SIG-M5 treated with dmso at 0.1 percent for 504 hours (cell line): ENCODE measurements around the gene LMF1.
"Not testable (repeated sequence)": the region's sequence is repeated elsewhere in the genome, so short reads cannot be mapped to it uniquely, and the experiment has no call there.

ENCODE experiments used
- DNase-seq: peaks from one replicate; lab custom pipeline; 2025; ENCODE audit not compliant: unreplicated experiment; lab: John Stamatoyannopoulos, UW

The LMF1 gene

DNA sequence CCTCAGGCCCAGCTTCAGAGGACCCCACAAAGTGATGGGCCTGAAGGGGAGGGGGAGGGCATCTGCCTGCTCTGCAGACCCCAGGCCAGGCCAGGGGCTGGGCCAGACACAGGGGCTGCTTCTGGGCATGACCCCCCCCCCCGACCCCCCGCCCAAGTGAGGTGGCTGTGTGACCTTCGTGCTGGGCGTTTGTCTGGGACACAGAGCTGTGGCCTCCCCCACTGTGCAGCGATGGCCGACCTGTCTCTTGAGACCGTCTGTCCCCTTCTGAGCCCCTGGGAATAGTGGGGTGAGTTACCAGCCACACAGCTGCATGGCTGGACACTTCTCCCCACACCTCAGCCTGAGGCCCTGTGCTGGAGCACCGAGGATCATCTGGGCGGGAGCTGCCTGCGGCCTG is 135.4 kb downstream of the LMF1 start:
- no peak for DNase-seq

DNA sequence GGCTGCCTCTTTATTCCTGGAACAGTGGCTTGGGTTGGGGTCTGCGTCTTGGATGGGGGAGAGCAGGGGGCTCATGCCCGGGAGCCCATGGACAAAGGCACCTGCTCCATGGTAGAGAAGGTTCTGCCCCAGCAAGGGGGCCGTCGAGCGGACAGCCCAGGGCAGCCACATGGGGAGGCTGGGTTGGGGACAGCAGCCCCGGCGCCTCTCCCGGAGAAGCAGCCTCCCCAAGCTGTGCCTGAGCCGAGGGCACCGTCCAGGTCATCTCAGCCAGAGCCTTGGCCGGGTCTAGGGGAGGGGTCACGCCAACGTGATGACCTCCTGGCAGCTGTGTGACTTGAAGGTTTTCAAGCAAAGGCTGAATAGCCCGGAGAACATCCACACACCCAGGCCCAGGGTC is 137.4 kb downstream of the LMF1 start:
- DNase-seq, result no peak

DNA sequence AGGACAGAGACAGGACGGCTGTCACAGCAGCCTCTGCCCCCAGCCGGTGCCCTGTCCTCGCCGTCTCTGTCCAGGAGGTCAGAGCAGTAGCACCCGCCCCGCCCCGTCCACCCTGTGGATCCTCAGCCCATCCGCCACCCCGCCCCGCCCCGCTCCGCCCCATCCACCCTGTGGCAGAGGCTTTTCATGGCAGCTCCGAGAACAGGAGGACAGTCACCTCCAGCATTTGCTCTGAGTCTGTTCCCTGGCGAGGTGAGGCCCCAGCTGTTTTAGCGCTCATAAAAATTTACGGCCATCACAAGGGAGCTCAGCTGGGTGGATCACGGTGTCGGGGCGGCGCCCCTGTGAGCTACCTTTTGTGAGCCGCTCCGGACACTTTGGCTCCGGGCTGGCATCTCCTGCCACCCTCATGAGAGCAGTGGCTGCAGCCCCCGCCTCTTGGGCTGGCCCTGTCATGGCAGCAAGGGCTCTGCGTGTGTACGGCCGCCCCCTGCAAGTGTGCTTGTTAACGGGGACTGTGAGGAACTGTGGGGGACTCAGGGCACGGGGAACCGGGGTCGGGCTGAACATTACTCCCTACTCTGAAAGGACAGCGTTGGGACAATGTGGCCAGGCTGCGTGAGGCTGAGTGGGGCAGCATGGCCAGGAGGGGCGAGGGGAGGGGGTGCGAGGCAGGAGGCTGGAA is 138.0 kb downstream of the LMF1 start:
- no peak for DNase-seq

DNA sequence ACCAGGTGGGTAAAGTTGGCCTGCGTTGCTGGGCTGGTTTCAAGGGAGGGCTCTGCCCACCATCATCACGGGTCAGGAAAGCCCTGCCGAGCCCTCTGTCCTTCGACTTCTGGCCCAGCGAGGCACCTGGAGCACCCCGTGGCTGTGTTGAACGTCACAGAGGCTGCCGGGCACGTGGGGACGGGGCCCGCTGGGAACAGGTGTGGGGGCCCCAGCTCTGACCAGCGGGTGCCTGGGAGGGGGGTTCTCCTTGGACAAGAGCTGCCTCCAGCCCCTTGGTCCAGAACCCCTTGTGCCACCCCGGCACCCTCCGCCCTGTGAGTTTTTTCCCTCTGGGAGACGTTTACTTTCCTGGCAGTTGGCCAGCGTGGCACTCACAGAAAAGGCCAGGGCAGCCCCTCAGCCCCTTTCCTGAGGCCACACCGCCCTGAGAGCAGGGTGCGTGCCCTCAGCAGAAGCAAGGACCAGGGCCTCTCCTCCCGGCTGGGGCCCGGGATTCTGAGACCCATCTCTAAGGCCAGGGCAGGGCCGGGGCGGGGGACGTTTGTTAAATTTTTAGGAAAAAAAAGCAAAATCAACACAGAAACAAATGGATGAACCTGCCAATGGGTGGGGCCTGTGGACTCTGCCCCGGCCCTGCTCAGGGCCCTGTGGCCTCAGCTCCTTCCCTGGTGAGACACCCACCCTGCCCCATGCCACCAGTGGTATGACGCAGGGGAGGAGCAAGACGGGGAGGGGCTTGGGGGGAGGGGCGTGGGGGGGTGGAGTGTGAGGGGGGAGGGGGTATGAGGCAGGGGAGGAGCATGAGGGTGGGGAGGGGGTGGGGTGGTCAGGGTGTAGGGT is 139.0 kb downstream of the LMF1 start:
- DNase-seq, result no peak

DNA sequence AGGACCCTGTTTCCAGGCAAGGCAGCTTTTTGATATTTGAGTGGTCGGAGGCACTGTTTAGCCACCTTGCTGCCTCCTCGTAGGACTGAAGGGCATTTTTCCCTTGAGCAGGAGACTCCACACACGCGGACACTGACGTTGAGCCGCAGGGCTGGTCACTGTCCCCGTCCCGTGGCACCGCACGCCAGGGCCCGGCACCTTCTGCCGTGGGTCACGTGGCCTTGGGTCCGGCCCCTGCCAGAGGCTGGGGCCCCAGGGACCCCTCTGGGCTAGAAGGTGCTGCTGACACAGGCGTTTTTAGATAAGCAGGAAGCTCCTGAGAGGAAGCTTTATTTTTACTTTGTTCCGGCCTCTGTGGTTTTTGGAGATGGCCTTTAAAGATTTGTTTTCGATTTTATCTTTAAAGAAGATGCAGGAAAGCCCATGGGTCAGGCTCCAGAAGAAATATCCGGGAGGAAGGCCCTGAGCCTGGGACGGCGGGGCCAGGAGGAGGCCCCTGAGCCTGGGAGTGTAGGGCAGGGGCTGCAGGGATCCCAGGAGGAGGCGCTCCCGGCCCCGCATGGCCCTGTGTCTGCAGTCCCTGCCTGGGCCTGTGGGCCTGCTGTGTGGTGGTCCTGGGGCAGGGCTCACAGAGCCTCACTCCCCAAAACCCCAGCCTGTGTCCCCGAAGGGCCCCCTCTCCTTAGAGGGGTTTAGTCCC is 139.8 kb downstream of the LMF1 start:
- DNase-seq, result no peak

DNA sequence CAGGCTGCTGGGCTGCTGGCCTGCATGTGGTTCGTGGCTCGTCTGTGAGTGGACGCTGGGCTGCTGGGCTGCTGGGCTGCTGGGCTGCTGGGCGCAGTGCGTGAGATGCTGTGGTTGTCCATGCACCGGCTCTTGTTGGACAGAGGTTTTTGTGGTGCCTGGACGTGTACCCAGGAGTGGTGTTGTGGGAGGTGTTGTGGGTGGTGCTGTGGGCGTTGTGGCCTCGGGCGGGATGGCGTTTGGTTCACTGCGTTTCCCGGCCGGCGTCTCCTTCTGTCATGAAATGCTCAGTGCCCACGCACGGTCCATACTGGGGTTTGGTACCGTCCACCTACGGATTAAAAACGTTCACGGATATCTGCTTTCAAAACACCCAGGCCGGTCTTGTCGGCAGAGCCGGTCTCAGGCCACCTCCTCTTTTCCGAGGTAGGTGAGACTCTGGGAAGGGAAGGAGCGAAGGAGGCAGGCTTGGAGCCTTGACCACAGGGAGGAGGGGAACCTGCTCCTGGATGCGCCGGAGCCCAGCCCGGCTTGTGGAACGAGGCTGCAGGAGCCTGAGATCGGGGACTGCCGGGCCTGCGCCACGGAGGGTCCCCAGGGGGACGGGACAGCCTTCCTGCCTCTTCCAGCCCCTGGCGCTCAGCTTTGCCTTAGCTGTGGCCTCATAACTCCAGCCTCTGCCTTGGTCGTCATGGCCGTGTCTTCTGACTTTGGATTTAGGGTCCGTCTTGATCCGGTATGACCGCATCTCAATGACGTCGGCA is 140.5 kb downstream of the LMF1 start:
- DNase-seq, result no peak

DNA sequence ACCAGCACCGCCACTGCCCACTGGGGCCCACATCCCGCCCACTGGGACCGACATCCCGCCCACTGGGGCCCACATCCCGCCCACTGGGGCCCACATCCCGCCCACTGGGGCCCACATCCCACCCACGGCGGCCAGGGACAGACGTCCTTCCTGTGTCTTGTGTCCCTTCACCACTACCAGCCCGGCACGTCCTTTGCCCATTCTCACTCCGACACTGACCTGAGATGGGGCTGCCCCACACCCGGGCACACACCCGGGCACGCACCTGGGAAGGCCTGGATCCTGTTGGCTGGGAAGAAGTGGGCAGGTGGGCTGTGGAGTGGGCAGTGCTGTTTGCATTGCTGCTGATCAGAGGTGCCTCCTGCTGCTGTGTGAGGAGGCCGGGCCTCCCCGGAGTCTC is 141.9 kb downstream of the LMF1 start:
- DNase-seq, result no peak

DNA sequence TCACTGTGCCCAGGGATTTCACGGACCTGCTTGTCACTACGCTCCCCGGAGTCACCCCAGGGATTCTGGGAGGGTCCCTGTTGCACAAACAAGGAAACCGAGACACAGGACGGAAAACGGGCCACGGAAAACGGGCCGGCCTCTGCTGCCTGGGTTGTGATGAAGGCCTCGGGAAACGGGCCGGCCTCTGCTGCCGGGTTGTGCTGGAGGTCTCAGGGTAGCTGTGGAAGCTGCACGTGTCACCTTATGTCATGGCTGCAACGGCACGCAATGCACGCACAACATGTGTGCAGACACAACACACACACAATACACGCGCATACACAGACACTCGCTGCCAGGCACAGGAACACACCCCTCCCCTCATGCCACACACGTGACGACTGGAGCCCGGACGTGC is 143.3 kb downstream of the LMF1 start:
- DNase-seq, result no peak

DNA sequence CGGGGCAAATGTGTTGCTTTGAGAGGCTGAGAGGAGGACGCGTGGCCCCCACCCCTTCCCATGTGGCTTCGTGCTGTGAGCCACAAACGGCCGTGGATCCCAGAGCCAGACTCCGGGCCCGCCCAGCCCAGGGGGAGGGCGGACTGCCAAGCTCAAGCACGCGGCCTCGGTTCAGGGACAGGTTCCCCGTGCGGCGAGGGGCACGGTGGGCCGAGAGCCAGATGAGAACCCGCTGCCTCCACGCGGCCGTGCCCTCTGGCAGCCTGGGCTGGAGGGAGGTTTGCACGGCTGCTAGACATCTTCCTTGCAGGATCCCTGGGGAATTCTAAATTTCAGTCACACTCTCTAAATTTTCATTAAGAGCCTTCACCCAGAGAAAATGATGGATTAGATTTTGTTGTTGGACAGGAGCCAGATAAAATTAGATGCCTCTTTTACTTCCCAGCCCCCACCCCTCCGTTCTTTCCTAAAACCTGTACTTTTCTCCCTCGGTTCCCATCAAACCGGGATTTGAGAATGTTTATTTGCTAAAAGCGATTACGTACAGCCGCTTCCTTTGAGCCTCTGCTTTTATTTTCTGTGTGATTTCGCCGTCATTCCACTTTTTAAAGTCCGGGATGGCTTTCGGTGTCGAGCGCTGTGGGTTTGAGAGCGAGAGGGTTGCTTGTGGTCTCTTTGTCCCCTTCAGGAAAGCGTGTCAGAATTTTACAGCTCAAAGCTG is 145.3 kb downstream of the LMF1 start:
- DNase-seq, result no peak

DNA sequence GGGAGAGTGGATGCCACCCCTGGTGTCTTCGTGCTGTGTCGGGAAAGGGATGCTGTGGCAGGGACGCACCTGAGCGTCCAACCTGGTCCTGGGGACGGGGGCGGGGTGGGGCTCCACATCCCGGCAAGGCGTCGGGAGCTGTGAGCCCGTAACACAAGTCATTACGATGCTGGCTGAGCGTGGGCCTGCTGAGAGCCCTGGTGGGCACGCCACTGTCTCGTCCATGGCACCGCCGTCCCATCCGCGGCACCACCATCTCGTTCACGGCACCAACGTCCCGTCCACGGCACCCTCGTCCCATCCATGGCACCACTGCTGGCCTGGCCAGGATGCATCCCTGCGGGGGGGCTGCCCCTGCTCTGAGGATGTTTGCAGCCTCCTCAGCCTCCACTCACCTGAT is 146.2 kb downstream of the LMF1 start:
- no peak for DNase-seq

DNA sequence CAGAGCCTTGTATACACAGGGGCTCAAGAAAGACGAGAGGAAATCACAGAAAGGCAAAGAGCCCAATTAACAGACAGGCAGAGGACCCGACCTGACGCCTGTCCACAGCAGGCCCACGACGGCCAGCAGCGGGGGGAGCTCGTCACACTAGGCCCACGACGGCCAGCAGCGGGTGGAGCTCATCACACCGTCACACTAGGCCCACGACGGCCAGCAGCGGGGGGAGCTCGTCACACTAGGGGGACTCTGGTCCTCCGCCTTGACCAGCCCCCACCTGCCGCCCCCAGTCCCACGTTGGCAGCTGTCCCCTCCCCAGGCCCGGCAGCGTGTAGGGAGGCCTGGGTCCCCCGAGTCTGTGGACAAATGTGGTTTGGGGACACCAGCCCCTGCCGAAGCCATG is 146.6 kb downstream of the LMF1 start:
- DNase-seq, result no peak

DNA sequence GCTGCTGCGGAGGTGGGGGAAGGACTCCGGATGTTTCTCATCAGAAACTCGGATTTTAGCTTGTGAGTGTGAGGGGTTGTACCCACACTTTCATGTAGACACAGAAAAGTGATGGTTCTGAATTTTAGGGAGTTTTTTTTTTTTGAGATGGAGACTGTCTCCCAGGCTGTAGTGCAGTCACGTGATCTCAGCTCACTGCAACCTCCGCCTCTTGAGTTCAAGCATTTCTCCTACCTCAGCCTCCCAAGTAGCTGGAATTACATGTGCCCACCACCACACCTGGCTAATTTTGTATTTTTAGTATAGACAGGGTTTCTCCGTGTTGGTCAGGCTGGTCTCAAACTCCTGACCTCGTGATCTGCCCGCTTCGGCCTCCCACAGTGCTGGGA is 147.9 kb downstream of the LMF1 start:
- no peak for DNase-seq

DNA sequence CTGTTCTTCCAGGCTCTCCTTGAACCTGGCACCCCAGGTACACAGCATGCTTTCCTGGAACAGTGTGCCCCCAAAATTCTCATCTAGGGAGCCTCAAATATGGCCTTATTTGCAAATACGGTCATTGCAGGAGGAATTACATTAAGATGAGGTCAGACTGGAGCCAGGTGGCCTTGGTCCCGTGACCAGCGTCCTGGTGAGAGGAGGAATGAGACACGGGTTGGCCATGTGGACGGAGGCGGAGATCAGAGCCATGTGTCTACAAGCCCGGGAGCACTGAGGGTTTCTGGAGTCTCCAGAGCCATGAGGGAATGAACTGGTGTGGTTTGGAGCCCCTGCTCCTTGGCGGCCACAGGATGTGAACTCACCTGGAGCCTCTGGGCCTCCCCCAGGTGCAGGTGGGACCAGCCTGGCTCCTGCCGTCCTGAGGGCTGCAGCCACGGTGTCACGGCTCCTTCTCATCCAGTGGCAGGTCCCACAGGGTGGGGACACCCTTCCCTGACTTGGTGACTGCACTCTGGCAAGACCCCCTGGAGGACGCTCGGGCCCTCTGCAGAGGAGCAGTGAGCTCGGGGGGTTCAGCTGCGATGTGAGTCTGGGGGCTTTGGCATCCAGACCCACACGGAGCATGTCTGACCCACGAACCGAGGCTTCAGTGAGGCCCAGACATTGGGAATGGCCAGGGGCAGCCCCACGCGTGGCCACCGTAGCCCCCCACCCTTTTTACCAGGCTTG is 148.4 kb downstream of the LMF1 start:
- DNase-seq, result no peak

DNA sequence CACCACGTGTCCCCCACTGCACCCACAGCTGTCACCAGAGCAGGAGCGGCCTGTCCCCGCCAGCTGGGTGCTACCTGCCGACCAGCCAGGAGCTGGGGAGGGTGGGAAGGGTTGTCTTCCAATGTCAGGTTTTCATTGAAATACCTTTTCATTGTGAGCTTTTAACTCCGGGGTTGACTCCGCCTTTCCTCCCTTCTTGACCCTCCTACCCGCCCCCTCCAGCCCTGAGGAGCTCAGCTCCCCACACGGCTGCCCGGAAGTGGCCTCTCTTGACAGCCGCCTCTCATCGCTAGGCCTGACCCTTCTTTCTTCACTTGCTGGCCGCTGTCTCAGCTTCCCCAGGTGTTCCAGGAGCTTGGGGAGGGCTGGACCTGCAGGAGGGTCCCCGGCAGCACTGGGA is 149.0 kb downstream of the LMF1 start:
- no peak for DNase-seq

DNA sequence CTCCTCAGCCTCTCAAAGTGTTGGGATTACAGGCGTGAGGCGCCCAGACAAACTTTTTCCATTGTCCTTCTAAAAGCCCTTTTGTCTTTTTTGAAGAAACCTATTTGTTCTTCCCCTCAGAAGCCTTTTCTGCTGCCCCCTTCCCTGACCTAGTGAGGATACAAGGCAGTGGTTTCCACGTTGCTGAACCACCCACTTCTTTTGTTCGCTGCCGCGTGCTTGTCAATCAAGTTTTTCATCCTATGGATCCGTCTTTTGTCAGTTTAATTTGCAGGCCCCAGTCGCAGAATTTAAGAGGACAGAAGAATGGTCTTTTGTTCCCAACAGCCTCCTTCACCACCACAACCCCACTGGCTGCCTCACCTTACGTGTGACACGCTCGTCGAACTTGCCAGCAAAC is 150.0 kb downstream of the LMF1 start:
- DNase-seq, result no peak

DNA sequence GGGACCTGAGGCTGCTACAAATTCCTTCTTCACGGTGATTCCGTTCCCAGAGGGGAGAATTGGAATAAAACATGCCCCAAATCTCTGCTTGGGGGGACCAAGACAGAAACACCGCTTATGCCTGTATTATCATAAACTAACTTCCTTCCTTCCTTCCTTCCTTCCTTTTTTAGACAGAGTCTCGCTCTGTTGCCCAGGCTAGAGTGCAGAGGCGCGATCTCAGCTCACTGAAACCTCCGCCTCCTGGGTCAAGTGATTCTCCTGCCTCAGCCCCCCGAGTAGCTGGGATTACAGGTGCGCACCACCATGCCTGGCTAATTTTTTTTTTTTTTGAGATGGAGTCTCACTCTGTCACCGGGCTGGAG is 150.8 kb downstream of the LMF1 start:
- not testable (repeated sequence) for DNase-seq

DNA sequence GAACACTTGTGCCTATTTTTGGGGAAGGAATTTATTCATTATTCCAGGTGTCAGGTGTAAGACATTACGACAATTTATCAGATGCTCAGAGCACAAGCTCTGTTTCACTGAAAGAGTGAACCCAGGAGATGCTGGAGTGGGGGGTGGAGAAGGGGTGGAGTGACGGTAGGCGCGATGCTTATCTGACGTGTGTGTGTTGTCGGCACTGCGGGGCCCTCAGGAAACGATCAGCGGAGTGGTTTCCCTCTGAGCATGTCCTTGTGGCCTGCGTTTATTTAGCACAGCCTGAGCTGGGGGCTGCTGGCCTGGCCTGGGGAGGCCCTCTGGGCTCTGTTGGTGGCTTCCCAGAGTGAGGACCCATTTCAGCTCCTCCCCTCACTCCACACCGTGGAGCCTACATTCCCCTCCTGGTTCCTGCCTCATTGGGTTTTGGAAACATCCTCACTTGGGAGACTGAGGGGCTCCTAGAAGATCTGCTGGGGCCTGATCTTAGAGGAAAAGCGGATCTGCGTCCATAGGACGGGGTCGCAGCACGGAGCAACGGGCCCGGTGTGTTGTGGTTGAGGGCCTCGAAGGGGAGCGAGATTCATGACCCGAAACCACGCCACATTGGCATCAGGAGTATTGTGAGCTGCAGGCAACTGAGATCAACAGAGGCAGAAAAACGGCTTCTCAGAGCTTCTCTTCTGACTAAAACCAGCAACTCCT is 151.3 kb downstream of the LMF1 start:
- no peak for DNase-seq

DNA sequence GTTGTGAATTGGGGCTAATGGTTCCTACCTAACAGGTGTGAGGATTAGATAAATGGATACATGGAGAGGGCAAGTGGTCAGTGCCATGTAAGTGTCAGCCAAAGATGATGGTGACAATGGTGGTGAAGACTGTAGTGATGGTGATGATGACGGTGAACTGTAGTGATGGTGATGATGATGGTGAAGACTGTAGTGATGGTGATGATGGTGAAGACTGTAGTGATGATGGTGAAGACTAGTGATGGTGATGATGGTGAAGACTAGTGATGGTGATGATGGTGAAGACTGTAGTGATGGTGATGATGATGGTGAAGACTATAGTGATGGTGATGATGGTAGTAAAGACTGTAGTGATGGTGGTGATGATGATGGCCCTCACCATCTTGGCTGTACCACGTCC is 152.2 kb downstream of the LMF1 start:
- DNase-seq, result no peak

DNA sequence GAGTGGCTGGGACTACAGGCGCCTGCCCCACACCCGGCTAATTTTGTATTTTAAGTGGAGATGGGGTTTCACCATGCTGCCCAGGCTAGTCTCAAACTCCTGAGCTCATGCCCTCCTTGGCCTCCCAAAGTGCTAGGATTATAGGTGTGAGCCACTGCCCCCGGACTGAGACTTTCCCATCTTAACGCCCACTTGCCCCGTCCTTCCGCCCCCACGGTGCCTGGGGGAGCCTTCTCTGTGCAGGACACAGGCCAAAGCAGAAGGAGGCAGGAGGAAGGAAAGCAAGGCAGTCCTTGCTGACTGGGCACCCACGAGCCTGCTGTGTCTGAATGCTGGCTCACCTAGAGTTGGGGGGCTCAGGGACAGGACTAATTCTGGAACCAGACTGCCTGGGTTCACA is 152.7 kb downstream of the LMF1 start:
- no peak for DNase-seq
